Osteoblast (primary cell): ENCODE results near the gene MOBP. TPM values are rescaled to one million over a fixed set of nuclear protein-coding genes. Genes with fewer than 3 reads are reported as not detected.

Experiments
- DNase-seq: peaks from one replicate; pipeline ENCODE4 v3.0.0; 2011; ENCODE audit warnings: low spot score, mixed read lengths; ENCODE audit not compliant: insufficient read length; ENCODE audit errors: missing footprints
- H2AFZ ChIP-seq: 2 replicates; pipeline ENCODE4 v1.6.0; 2011; ENCODE audit warnings: mild to moderate bottlenecking, low read length
- H3K27ac ChIP-seq: 2 replicates; pipeline ENCODE4 v1.5.1; 2011; ENCODE audit warnings: mild to moderate bottlenecking, low read depth, low read length, moderate library complexity
- H3K27me3 ChIP-seq: 2 replicates; pipeline ENCODE4 v1.6.0; 2012; ENCODE audit warnings: mild to moderate bottlenecking, control low read depth, inconsistent platforms, low read length, moderate library complexity; ENCODE audit not compliant: insufficient read depth
- H3K36me3 ChIP-seq: 2 replicates; pipeline ENCODE4 v1.5.1; 2011; ENCODE audit warnings: mild to moderate bottlenecking, low read length, control low read depth, moderate library complexity; ENCODE audit not compliant: insufficient read depth
- H3K4me1 ChIP-seq: 2 replicates; pipeline ENCODE4 v1.5.1; 2011; ENCODE audit warnings: mild to moderate bottlenecking, low read length, control low read depth, moderate library complexity; ENCODE audit not compliant: insufficient read depth
- H3K4me2 ChIP-seq: 2 replicates; pipeline ENCODE4 v1.6.0; 2011; ENCODE audit warnings: mild to moderate bottlenecking, low read length; ENCODE audit not compliant: insufficient read depth
- H3K4me3 ChIP-seq: fragments of 200-600 bp; sonication (generic); 3 replicates; pipeline ENCODE4 v1.5.1; 2012; ENCODE audit warnings: mild to moderate bottlenecking, low read length, inconsistent platforms; ENCODE audit not compliant: insufficient read depth
- H3K79me2 ChIP-seq: 2 replicates; pipeline ENCODE4 v1.6.0; 2012; ENCODE audit warnings: mild to moderate bottlenecking, low read length, control low read depth, inconsistent platforms; ENCODE audit not compliant: insufficient read depth
- H3K9me3 ChIP-seq: 2 replicates; pipeline ENCODE4 v1.5.1; 2011; ENCODE audit warnings: low read depth, low read length, control low read depth
- H4K20me1 ChIP-seq: 2 replicates; pipeline ENCODE4 v1.6.0; 2012; ENCODE audit warnings: mild to moderate bottlenecking, low read length, control low read depth; ENCODE audit not compliant: insufficient read depth
- total RNA-seq: library from RNA; depleted of rRNA; stranded (reverse); fragments of >200 nt; gene quantifications from 2 replicates; pipeline ENCODE4 v1.2.3, GENCODE V29; 2012
- TF ChIP-seq, protein P1 (sequence below): IDR thresholded peaks from 2 replicates; pipeline ENCODE4 v1.5.1; 2011; ENCODE audit warnings: mild to moderate bottlenecking, low read depth, low read length, moderate library complexity; ENCODE audit errors: extremely low read depth

The MOBP gene
- total RNA-seq, 1 donor, result not detected

GRCh38 chr3:39499651-39500273, 32.3 kb downstream of the MOBP start:
- no peaks in the 10 kb centered on the region for H4K20me1 ChIP-seq
- H3K4me2 ChIP-seq, result no peak overlapping the region
- peaks cover 36% of the 10 kb centered on the region for H3K27me3 ChIP-seq
- DNase-seq, result no peak
- H2AFZ ChIP-seq, result no peak overlapping the region
- H3K79me2 ChIP-seq, result no peaks in the 10 kb centered on the region
- H3K4me1 ChIP-seq, result no peaks in the 10 kb centered on the region
- H3K36me3 ChIP-seq, result no peaks in the 10 kb centered on the region
- H3K27ac ChIP-seq, result no peak overlapping the region
- no peaks in the 10 kb centered on the region for H3K9me3 ChIP-seq
- H3K4me3 ChIP-seq, result no peak overlapping the region
- TF ChIP-seq, protein P1, sequence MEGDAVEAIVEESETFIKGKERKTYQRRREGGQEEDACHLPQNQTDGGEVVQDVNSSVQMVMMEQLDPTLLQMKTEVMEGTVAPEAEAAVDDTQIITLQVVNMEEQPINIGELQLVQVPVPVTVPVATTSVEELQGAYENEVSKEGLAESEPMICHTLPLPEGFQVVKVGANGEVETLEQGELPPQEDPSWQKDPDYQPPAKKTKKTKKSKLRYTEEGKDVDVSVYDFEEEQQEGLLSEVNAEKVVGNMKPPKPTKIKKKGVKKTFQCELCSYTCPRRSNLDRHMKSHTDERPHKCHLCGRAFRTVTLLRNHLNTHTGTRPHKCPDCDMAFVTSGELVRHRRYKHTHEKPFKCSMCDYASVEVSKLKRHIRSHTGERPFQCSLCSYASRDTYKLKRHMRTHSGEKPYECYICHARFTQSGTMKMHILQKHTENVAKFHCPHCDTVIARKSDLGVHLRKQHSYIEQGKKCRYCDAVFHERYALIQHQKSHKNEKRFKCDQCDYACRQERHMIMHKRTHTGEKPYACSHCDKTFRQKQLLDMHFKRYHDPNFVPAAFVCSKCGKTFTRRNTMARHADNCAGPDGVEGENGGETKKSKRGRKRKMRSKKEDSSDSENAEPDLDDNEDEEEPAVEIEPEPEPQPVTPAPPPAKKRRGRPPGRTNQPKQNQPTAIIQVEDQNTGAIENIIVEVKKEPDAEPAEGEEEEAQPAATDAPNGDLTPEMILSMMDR, result no peak

- no peak overlapping the region for H2AFZ ChIP-seq
- no peak overlapping the region for H3K27ac ChIP-seq
- H3K27me3 ChIP-seq, result peaks cover 36% of the 10 kb centered on the region
- H3K79me2 ChIP-seq, result no peaks in the 10 kb centered on the region
- DNase-seq, result peak; percentile 70
- no peaks in the 10 kb centered on the region for H3K4me1 ChIP-seq
- TF ChIP-seq, protein P1, result no peak
- H3K9me3 ChIP-seq, result no peaks in the 10 kb centered on the region
- H3K4me2 ChIP-seq, result no peak overlapping the region
- no peaks in the 10 kb centered on the region for H3K36me3 ChIP-seq
- H4K20me1 ChIP-seq, result no peaks in the 10 kb centered on the region
- H3K4me3 ChIP-seq, result no peak overlapping the region
Observed at GRCh38 chr3:39501059-39501458, 33.6 kb downstream of the MOBP start.

DNA sequence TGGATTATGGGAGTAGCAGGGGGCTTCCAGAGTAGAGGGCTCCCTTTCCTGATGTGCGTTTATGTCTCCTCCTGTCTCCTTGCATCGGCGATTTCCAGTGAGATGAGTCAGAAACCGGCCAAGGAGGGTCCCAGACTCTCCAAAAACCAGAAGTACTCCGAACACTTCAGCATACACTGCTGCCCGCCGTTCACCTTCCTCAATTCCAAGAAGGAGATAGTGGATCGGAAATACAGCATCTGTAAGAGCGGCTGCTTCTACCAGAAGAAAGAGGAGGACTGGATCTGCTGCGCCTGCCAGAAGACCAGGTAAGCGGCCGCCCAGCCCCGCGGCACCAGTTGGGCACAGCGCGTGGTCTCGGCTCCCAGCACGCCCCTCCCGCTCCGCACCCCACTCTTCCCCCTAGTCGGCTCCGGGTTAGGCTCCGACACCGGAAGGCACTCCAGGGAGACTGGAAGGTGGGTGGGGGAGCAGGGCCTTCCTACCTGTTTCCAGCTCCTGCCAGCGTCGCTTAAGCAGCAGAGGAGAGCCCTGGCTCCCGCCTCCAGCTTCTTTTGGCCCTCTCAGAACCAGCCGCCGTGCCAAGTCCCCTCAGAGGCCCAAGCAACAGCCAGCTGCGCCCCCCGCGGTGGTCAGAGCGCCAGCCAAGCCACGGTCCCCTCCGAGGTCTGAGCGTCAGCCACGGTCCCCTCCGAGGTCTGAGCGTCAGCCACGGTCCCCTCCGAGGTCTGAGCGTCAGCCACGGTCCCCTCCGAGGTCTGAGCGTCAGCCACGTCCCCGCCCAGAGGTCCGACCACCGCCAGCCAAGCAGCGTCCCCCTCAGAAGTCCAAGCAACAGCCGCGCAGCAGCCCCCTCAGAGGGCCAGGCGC, 34.7 kb downstream of the MOBP start:
- Histone ChIP-seq H3K27me3 (peaks cover 36% of the 10 kb centered on the region), H3K4me1 (no peaks in the 10 kb centered on the region), H2AFZ (no peak overlapping the region), H4K20me1 (no peaks in the 10 kb centered on the region), H3K4me3 (no peak overlapping the region), H3K36me3 (no peaks in the 10 kb centered on the region), H3K4me2 (no peak overlapping the region), H3K27ac (no peak overlapping the region), H3K9me3 (no peaks in the 10 kb centered on the region), H3K79me2 (no peaks in the 10 kb centered on the region)
- no peak for DNase-seq
- TF ChIP-seq, protein P1, result no peak

GRCh38 chr3:39502838-39503145, 35.3 kb downstream of the MOBP start:
- no peak overlapping the region for H3K4me3 ChIP-seq
- DNase-seq, result no peak
- H3K4me1 ChIP-seq, result no peaks in the 10 kb centered on the region
- H4K20me1 ChIP-seq, result no peaks in the 10 kb centered on the region
- TF ChIP-seq, protein P1, result no peak
- no peak overlapping the region for H2AFZ ChIP-seq
- no peak overlapping the region for H3K4me2 ChIP-seq
- no peaks in the 10 kb centered on the region for H3K36me3 ChIP-seq
- H3K27ac ChIP-seq, result no peak overlapping the region
- peaks cover 36% of the 10 kb centered on the region for H3K27me3 ChIP-seq
- H3K9me3 ChIP-seq, result no peaks in the 10 kb centered on the region
- no peaks in the 10 kb centered on the region for H3K79me2 ChIP-seq
